Activated CD8-positive, alpha-beta memory T cell treated with anti-CD3 and anti-CD28 coated beads, Interleukin-2, amount 50 U/mL, for 48 hours (primary cell): Measurements from ENCODE around the gene SH3TC2.

ENCODE experiments used
- DNase-seq: peaks from one replicate; pipeline ENCODE4 v3.0.0-alpha.2; 2020

Gene SH3TC2

DNA sequence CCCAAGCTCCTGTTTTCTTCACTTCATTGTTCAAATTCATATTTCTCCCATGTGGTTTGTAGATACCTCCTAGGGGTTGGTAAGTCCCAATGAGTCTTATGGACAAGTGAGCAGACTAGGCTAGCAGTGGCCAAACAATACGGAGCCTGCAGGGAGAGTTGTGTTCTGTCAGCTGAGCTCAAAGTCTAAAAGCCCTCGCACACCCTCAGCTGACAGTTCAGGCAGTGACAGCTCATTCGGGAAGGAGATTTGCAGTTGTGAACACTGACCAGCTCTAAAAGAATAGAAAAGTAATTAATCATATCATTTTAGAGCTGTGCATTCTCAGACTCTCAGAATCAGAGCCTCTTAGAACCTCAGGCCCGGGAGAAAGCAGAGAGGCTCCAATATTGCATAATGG is 95.1 kb downstream of the SH3TC2 start:
- no peak for DNase-seq

DNA sequence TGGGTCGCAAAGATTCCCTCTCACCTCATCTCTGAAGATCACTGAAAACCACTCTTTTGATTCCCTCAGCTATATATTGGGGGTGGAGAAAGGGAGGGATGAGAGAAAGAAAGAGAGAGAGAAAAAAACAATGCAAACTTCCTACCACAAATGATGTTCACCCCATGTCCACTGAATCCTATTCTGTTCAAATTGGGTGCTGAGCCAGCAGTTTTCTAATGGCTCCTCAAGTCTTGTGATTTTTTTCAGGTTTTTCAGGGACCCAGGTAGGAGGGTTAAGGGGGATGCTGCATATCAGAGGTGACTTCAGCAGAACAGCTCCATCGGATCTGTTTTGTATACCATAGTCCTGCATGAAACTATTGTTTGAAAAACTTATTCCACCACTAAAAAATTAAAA is 95.9 kb downstream of the SH3TC2 start:
- no peak for DNase-seq

DNA sequence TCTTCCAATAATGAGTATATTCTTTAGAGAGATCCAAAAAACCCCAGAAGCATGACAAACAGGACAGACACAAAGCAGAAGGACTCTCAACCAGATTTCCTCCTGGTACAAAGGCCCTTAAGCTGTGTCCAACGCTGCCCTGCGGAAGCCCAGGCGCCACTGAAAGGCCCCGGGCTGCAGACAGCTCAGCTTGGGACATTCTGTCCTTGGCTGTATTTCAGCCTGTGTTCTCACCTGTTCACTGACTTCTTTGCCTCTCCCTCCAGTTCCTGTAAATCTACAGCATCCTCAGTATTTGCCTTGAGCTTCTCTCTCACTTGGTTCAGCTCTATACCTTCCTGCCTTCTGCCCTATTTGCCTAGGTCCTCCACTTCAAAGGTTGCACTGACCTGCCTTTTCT is 96.5 kb downstream of the SH3TC2 start:
- no peak for DNase-seq

DNA sequence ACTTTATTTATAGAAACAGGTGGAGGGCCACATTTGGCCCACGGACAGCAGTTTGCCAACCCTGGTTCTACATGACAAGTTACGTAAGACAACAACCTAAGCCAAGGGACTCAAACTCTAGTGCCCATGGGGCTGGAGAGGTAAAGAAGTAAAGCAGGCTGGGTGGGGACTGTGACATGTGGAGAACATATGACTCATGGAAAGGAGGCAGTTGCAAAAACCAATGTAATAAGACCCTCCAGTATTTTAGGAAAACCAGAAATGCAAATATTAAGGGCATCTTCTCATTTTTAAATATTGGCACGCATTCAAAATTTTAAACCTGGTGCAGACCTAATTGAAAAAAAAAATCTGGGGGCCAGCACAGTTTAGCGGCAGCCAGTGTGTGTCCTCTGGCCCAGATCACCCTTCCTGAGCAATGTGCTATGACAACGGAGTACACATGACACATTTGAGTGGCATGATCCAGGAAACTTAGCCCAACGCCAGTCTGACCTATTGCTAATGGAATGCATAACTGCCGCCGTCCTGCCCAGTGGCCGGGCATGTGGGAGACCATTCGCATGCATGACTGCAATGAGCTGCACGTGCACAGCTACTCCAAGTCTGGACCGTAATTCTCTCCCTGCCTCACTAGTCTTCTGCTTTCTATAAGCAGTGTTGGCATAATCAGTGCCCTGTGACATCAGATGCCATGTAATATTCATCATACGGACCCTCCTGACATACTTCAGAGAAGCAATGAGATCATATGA is 97.2 kb downstream of the SH3TC2 start:
- DNase-seq, result no peak

DNA sequence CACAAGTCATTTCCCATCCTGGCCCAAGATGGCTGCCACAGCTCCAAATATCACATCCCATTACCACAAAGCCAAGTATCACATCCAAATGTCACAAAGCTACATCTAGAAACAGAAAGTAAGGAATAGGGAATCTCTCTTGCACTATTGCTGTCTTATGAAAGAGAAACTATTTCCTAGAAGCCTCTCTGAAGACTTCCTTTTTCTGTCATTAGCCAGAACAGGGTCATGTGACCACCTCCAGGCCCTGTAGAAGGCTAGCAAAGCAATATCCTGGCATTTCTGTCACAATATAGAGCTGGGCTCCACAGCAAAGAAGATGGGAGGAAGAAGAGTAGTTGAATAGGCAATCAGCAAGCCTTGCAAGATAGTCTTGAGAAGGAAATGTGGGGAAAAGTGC is 99.2 kb downstream of the SH3TC2 start:
- no peak for DNase-seq

DNA sequence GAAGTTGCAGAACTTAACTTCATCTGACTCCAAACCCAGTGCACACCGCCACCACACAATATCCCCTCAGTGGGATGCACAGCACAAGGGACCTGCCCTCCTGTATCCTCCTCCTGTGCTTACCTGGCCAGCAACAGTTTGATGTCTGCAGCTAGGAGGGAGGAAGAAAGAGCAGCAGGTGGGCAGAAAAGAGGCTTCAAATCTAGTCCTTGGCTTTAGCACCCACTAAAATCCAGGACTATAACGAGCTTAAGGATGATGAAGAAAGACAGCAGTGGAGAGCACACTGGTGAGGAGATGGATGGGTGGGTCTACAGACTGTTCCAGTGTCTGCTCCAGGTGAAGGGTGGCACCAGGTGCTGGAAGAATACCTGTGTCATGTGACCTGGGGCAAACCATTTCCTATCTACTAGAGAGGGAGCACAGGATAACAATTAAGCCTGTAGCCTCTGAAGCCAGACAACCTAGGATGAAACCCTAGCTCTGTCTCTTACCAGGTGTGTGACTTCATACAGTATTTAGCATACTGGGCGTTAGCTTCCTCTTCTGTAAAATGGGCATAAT is 100.0 kb downstream of the SH3TC2 start:
- DNase-seq, result no peak

DNA sequence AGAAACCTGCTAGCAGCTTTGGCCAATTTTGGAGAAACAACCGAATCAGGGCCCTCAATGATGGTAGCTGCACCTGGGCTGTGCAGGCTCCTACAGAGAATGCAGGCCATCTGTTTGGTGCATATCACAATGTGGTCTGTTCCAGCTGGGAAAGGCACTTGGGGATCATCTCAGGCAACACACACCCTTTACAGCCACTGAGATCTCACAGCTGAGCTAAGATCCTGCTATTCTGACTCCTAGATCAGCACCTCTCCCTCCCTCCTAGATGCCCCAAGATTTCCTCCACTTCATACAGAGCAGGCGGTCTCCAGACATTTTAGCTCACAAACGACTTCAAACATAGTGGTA is 100.7 kb downstream of the SH3TC2 start:
- no peak for DNase-seq

DNA sequence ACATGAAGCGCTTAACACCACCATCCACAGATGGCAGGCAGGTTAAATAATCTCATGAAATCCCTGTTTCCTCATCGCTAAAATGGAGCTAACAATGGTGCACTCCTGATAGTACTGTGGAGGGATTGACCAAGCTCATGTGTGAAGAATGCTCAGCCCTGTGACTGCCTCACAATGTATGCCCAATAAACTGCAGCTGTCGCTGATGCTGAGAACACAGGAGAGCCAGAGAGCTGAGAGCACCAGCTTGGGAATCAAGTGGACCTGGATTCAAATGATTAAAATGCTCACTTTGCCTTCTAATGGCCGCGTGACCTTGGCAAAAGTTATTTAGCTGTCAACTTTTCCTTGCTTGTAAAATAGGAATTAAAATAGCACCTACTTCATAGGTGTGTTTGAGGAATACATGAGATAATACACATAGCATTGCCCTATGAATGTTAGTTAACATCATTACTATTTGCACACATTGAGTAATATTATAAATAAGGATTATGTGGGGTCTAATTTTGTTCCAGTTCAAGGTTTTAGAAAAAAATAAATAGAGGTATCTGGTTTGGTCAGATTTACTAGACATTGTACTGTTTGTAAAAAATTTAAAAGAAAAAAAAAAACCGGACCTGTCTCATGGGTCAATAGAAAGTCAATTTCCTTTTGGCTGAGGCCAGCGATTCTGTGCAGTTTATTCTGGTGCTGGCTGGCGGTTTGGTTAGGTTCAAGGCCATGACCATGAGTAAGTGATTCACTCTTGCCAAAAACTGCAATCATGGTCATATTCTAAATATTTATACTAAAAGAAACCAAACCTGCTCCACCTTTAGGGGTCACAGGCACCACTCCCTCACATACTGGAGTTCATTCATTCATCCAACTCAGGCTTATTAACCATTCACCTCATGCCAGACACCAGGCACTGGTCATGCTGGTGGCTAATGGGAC is 101.3 kb downstream of the SH3TC2 start:
- no peak for DNase-seq

DNA sequence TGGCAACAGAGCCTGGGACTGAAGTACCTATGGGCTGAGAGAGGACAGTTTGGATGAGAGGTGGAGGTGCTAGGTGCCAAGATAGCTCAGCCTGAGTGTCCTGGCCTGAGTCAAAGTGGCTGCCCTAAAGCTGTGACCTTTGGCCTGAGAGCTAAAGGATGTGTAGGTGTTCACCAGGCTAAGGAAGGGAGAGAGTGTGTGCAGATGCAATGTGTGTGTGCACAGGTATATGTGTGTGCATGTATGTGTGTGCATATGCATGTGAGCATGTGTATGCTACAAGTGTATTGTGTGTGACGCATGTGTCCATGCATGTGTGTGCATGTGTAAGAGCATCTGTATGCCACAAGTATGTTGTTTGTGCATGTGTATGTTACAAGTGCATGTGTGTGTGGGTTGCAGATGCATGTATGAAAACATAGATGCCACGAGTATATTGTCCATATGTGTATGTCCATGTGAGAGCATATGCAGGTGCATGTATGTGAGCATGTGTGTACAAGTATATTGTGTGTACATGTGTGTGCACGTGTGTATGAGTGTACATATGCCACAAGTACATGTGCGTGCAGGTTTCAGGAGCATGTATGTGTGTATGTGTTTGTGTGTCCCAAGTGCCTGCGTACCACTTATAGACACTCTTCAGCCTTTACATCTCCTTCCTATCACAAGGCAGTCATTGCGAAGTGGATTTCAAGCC is 102.6 kb downstream of the SH3TC2 start:
- no peak for DNase-seq

DNA sequence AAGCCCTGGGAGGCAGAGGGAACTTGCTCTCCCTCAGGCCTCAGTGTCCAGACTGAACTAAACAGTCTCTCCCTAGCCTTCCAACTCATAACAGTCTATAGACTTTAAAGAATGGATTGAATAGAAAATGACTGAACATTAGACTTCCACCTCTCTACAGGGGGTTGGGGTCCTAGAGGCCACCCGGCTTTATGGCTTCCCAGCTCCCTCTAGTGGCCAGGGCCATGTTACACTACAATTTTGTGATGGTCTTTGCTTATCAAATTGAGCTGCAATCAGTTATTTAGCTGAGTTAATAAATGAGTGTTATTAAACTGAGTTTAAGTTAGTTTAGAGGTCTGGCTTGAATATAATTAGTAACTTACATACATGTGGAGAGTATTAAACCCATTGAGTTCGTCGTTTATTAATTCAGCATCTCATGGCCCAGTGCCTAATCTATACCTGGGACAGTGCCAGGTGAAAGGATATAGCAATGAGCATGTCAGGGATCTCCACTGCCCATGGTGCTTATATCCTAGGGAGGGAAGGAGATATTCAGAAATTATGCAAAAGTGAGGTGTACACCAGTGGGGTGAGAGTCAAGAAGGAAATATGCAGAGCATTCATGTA is 105.2 kb downstream of the SH3TC2 start:
- peak; percentile 69 for DNase-seq

DNA sequence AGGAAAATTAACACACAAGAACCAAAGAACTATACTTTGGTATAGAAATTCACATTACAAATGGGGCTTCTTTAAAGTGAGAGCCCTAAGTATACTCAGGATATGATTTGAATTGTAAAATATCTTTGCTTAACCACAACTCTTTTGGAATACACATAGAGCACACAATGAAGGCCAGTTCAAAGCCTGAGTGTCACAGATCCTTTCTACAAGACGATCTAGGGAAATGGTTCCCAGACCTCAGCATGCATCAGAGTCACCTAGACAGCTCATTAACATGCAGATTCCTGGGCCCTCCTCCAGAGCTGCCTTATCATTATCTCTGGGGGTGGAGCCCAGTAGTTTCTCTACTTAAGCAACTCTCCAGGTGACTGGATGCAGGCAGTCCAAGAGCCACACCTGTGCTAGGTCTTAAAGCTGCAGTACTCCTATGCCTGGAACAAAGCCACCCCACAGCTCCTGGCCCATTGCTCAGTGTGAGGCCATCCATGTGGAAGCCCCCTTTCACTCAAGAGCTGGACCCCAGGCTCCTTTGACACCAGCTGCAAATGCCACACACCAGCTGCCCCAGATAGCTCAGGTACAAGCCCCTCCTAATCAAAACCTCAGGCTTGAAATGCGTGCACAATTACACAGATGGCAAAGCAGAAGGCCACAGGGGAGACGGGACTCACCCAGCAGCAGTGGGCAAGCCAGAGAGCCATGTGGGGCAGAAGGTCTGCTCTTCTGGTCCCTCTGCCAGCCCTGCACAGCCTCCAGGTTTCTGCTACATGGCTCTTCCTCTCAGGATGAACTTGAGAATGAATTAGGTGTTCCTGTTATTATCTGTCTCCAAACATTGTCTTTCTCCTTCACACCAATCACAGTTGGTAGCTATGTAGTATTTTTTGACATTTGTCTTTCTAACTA is 106.1 kb downstream of the SH3TC2 start:
- no peak for DNase-seq
